Measurements from ENCODE around the gene PARVB. TPM values are rescaled to one million over a fixed set of nuclear protein-coding genes. Genes with fewer than 3 reads are reported as not detected.

PARVB gene
- total RNA-seq: 19.0 and 30.9 TPM in 2 replicates

- peak within 1 kb of the TSS; percentile 64 for H3K4me3 ChIP-seq (ENCODE audit: low read depth, low read length)
- no peak for TF ChIP-seq CTCF (IDR thresholded peaks at IDR 0.05; ENCODE audit: insufficient read depth, low read depth, low read length)
- peak; percentile 32 for DNase-seq (ENCODE audit: low read depth)
Measured at GRCh38 chr22:44024288-44024921, at the start of gene PARVB. Gene PARVB (plus strand): TSS chr22:44024302. CDS start chr22:44024340, 38 bp downstream.

GRCh38 chr22:43975041-43975440, 49.1 kb upstream of the PARVB start:
- no peak overlapping the region for H3K4me3 ChIP-seq (ENCODE audit: low read depth, low read length)
- no peak for TF ChIP-seq CTCF (IDR thresholded peaks at IDR 0.05; ENCODE audit: insufficient read depth, low read depth, low read length)
- DNase-seq (ENCODE audit: low read depth): no peak

DNA sequence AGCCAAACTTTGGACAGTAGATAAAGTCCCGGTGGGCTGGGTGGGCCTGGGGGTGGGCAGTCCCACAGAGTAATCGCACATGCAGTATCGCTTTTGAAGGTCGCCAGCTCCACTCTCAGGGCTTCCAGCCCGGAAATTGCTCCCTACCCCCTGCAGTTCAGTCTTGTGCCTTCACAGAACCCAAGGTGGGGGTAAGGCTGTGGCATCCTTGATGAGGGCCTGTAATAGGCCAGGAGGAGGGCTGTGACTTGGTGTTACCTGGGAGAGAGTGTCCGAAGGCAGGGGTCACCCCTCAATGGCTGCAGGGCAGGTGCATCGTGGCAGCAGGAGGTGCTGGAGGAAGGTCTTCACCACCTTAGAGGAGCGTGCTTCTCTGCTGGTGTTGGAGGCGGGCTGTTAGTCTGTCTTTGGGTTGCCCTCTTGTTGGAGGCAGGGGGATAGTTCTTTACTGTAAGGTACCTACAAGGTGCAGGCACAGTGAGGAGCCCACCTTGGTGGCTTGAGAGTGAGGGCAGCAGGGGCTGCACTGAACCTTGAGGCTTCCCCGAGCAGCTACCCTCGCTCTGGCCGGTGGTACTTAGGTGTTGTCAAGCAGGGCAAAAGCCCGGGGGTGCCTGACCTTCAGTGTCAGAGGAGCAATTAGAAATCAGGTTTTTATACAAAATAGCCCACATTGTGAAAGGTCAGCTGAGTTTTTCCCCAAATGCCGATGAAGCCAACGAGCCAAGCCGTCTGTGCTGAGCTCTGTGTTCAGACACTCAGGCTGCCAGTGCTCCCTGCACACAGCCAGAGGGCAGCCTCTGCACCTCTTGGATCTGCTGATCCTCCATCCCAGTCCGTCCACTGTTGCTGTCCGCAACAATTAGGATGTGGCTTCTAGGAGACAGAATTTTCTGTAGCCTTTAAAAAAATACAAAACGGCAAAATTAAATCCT, 47.0 kb upstream of the PARVB start:
- no peak for DNase-seq (ENCODE audit: low read depth)
- no peak for TF ChIP-seq CTCF (IDR thresholded peaks at IDR 0.05; ENCODE audit: insufficient read depth, low read depth, low read length)
- no peak overlapping the region for H3K4me3 ChIP-seq (ENCODE audit: low read depth, low read length)

DNA sequence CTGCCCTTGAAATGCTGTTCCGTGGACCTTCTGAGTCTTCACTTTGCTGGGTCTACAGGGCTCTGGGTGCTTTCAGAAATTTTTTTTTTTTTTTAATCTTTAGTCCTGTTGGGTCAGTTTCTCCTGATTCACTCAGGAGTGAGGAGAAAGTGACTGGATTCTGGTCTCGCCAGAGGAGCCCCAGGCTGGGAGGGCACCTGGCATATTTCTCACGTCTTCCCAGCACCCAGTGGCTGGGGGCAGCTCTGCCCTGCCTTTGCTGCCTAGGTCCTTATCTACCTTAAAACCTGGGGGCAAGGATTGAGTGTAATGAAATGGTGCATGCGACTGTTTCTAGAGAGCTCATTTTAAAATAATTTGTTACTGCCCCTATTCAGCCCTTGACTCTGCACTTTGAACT, 45.5 kb upstream of the PARVB start:
- H3K4me3 ChIP-seq (ENCODE audit: low read depth, low read length): no peak overlapping the region
- no peak for DNase-seq (ENCODE audit: low read depth)
- TF ChIP-seq CTCF (IDR thresholded peaks at IDR 0.05; ENCODE audit: insufficient read depth, low read depth, low read length): no peak

DNA sequence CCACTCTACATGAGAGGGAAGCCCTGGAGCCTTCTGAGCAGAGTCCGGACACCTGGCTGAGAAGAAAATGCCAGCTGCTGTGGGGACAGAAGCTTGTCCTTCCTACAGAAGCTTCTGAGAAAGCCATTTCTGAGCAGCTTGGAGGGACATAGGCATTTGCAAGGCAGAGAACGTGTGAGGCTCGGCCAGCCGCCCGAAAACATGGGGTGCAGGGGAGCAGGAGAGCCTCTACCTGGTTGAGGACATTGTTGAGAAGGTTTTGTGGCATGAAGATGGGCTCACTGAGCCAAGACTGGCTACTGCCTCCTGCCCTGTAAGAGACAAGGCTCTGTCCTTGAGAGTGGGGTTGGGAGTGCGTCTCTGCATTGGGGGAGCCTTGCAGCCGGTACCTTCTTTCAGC, 43.5 kb upstream of the PARVB start:
- DNase-seq (ENCODE audit: low read depth): no peak
- no peak overlapping the region for H3K4me3 ChIP-seq (ENCODE audit: low read depth, low read length)
- TF ChIP-seq CTCF (IDR thresholded peaks at IDR 0.05; ENCODE audit: insufficient read depth, low read depth, low read length): no peak

DNA sequence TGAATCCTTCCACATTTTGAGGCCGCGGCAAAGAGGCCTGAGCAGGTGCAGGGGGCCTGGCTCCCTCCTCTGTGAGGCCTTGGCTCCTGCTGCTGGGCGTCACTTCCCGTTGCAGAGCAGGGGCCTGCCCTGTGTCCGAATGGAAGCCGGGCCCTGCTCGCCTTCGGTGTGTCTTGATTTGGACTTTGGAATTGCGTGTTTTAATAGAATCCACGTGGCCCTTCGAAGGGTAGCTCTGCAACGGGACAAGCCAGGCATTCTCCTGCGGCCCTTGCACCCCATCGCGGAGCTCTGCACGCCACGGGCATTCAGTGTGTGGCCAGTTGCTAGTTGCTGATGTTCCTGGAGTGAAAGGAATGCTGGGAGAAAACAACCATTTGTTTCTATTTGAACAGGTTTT, 43.1 kb upstream of the PARVB start:
- TF ChIP-seq CTCF (IDR thresholded peaks at IDR 0.05; ENCODE audit: insufficient read depth, low read depth, low read length): no peak
- DNase-seq (ENCODE audit: low read depth): no peak
- H3K4me3 ChIP-seq (ENCODE audit: low read depth, low read length): no peak overlapping the region
